Measurements from ENCODE around the gene DAPK2.
A peak's percentile ranks its signal among the peaks of the same experiment; 100 is the strongest.

DAPK2 gene

GRCh38 chr15:63928185-63928842 is 118.0 kb downstream of the DAPK2 start:
- no peak overlapping the region for H3K4me3 ChIP-seq (ENCODE audit: low read depth, low read length)
- no peak for DNase-seq (ENCODE audit: low read depth)

GRCh38 chr15:63923993-63924950 is 122.0 kb downstream of the DAPK2 start:
- no peak overlapping the region for H3K4me3 ChIP-seq (ENCODE audit: low read depth, low read length)
- DNase-seq (ENCODE audit: low read depth), result no peak

GRCh38 chr15:63922916-63923315 is 123.4 kb downstream of the DAPK2 start:
- no peak overlapping the region for H3K4me3 ChIP-seq (ENCODE audit: low read depth, low read length)
- no peak for DNase-seq (ENCODE audit: low read depth)

GRCh38 chr15:63922261-63922904 is 123.9 kb downstream of the DAPK2 start:
- no peak overlapping the region for H3K4me3 ChIP-seq (ENCODE audit: low read depth, low read length)
- no peak for DNase-seq (ENCODE audit: low read depth)

- no peak overlapping the region for H3K4me3 ChIP-seq (ENCODE audit: low read depth, low read length)
- no peak for DNase-seq (ENCODE audit: low read depth)
These were observed 125.6 kb downstream of the DAPK2 start for GRCh38 chr15:63920504-63921175.

- no peak overlapping the region for H3K4me3 ChIP-seq (ENCODE audit: low read depth, low read length)
- no peak for DNase-seq (ENCODE audit: low read depth)
These were observed 127.4 kb downstream of the DAPK2 start for GRCh38 chr15:63918901-63919348.

GRCh38 chr15:63918317-63918672 is 128.0 kb downstream of the DAPK2 start:
- DNase-seq (ENCODE audit: low read depth), result no peak
- H3K4me3 ChIP-seq (ENCODE audit: low read depth, low read length), result no peak overlapping the region

GRCh38 chr15:63917588-63918316 is 128.5 kb downstream of the DAPK2 start:
- no peak for DNase-seq (ENCODE audit: low read depth)
- no peak overlapping the region for H3K4me3 ChIP-seq (ENCODE audit: low read depth, low read length)

GRCh38 chr15:63915873-63916771 is 130.2 kb downstream of the DAPK2 start:
- peak; percentile 44 for DNase-seq (ENCODE audit: low read depth)
- no peak overlapping the region for H3K4me3 ChIP-seq (ENCODE audit: low read depth, low read length)

- no peak overlapping the region for H3K4me3 ChIP-seq (ENCODE audit: low read depth, low read length)
- no peak for DNase-seq (ENCODE audit: low read depth)
These were observed 130.9 kb downstream of the DAPK2 start for GRCh38 chr15:63915209-63915872.

- no peak overlapping the region for H3K4me3 ChIP-seq (ENCODE audit: low read depth, low read length)
- no peak for DNase-seq (ENCODE audit: low read depth)
These were observed 132.4 kb downstream of the DAPK2 start for GRCh38 chr15:63913786-63914315.

- H3K4me3 ChIP-seq (ENCODE audit: low read depth, low read length), result no peak overlapping the region
- DNase-seq (ENCODE audit: low read depth), result no peak
These were observed 132.9 kb downstream of the DAPK2 start for GRCh38 chr15:63913336-63913735.

GRCh38 chr15:63912061-63912615 is 134.1 kb downstream of the DAPK2 start:
- DNase-seq (ENCODE audit: low read depth), result no peak
- no peak overlapping the region for H3K4me3 ChIP-seq (ENCODE audit: low read depth, low read length)

GRCh38 chr15:63911160-63911559 is 135.1 kb downstream of the DAPK2 start:
- no peak for DNase-seq (ENCODE audit: low read depth)
- H3K4me3 ChIP-seq (ENCODE audit: low read depth, low read length), result no peak overlapping the region

- H3K4me3 ChIP-seq (ENCODE audit: low read depth, low read length), result no peak overlapping the region
- DNase-seq (ENCODE audit: low read depth), result peak; percentile 40
These were observed 136.4 kb downstream of the DAPK2 start for GRCh38 chr15:63909819-63910437.

GRCh38 chr15:63908991-63909390 is 137.3 kb downstream of the DAPK2 start:
- H3K4me3 ChIP-seq (ENCODE audit: low read depth, low read length), result no peak overlapping the region
- no peak for DNase-seq (ENCODE audit: low read depth)

- no peak overlapping the region for H3K4me3 ChIP-seq (ENCODE audit: low read depth, low read length)
- no peak for DNase-seq (ENCODE audit: low read depth)
These were observed 138.0 kb downstream of the DAPK2 start for GRCh38 chr15:63908281-63908680.
